Measurements from ENCODE around the gene TMEM87B. TPM values are rescaled to one million over a fixed set of nuclear protein-coding genes. Genes with fewer than 3 reads are reported as not detected.
A peak's percentile ranks its signal among the peaks of the same experiment; 100 is the strongest.

Gene TMEM87B
- total RNA-seq, 1 experiment from 2014 or later, result 10.5 TPM

DNA sequence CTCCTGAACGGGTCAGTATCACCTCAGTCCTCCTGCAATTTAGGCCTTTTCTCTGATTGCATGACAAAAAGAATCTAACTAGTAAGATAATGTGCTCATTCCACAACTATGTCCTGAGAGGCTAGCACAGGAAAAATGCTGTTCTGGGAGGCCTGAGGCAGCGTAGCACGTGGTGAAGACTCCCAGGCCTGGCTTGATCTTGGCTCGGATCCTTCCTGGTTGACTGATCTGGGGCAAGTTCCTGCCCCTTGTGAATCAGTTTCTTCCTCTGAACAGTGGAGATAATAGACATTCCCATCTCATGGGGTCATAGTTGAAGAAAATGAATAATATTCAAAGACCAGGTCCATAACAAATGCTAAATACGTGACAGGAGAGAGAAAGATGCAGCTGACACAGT is 95.4 kb downstream of the TMEM87B start:
- H3K27ac ChIP-seq (ENCODE audit: insufficient read length, low read depth, low read length), result no peak overlapping the region

More for the DNA sequence above, 95.4 kb downstream of the TMEM87B start:
- Histone ChIP-seq H3K14ac (ENCODE audit: insufficient read depth, low read length) (no peak overlapping the region), H3K56ac (ENCODE audit: insufficient read length, low read depth, low read length) (no peak overlapping the region), H3K9me3 (ENCODE audit: control insufficient read depth, low read depth, low read length) (no peaks in the 10 kb centered on the region), H2AFZ (ENCODE audit: low read length) (no peak overlapping the region), H4K20me1 (ENCODE audit: control insufficient read depth, insufficient read depth, insufficient read length) (no peaks in the 10 kb centered on the region), H2BK20ac (ENCODE audit: low read depth, low read length, poor library complexity, severe bottlenecking) (no peak overlapping the region), H3K23ac (ENCODE audit: insufficient read length, low read depth, low read length) (no peak overlapping the region), H4K5ac (ENCODE audit: insufficient read length, low read depth, low read length) (no peak overlapping the region), H2BK12ac (ENCODE audit: insufficient read length, low read depth, low read length) (no peak overlapping the region), H3K4me2 (ENCODE audit: insufficient read depth, insufficient read length, low read length) (no peak overlapping the region), H2AK5ac (ENCODE audit: insufficient read length, low read length) (no peak overlapping the region), H3K4ac (ENCODE audit: low read depth, low read length) (no peak overlapping the region), H2BK5ac (ENCODE audit: insufficient read length, low read length) (no peak overlapping the region), H2BK15ac (ENCODE audit: low read depth, low read length) (no peak overlapping the region), H3K9ac (ENCODE audit: extremely low read depth, insufficient read length, low read length) (no peak overlapping the region), H3K79me1 (ENCODE audit: insufficient read depth, low read depth, low read length, poor library complexity, severe bottlenecking) (no peaks in the 10 kb centered on the region), H4K91ac (ENCODE audit: insufficient read length, low read depth, low read length) (no peak overlapping the region), H3K18ac (ENCODE audit: insufficient read length, low read depth, low read length) (no peak overlapping the region), H4K8ac (replicated peaks; ENCODE audit: insufficient read length, low read depth, low read length) (no peak overlapping the region), H3K79me2 (ENCODE audit: insufficient read depth, low read length) (no peaks in the 10 kb centered on the region), H3T11ph (ENCODE audit: low read length) (no peak overlapping the region), H3K27me3 (ENCODE audit: insufficient read depth, low read length) (no peaks in the 10 kb centered on the region), H3K4me1 (ENCODE audit: insufficient read depth, low read length) (peaks cover 3% of the 10 kb centered on the region; the same call in 1 of the 2 replicates), H2BK120ac (ENCODE audit: low read depth, low read length, poor library complexity, severe bottlenecking) (no peak overlapping the region), H3K23me2 (ENCODE audit: insufficient read length, low read depth, low read length, poor library complexity, severe bottlenecking) (no peaks in the 10 kb centered on the region)
- no peaks in the 10 kb centered on the region for H3K9me3 Mint-ChIP-seq
- H3K4me1 Mint-ChIP-seq, result peaks cover 11 to 14% of the 10 kb centered on the region in 2 experiments
- no peaks in the 10 kb centered on the region; a peak in 1 of 7 replicates for H3K36me3 Mint-ChIP-seq (ENCODE audit: insufficient read depth in 1 of 3, low read depth in 3 of 3)
- 0 out of 7 replicates have a peak overlapping the region, but pooled peaks of 1 of the 3 experiments have one; percentile 6 for H3K27ac Mint-ChIP-seq
- DNase-seq, result no peak
- H3K4me3 Mint-ChIP-seq, result no peak overlapping the region
- no CpG with 5 or more reads among the region's 5 CpGs for WGBS (ENCODE audit: extremely low coverage, insufficient read length, low lambda C conversion rate)
- H3K27me3 Mint-ChIP-seq (ENCODE audit: low read depth), result no peaks in the 10 kb centered on the region; the same call in 1 of the 2 replicates
- no peak for TF ChIP-seq CTCF (conservative IDR thresholded peaks at IDR 0.05)
